HG02759 (cell line): Measurements from ENCODE around the gene BEND6.
A peak's percentile ranks its signal among the peaks of the same experiment; 100 is the strongest.
"Not testable (repeated sequence)": the region's sequence is repeated elsewhere in the genome, so short reads cannot be mapped to it uniquely, and the experiment has no call there.

Source experiments
- ATAC-seq: cut with Tn5 transposase; IDR thresholded peaks from one replicate; pipeline ENCODE4 v1.9.1; 2021; ENCODE audit warnings: mild to moderate bottlenecking, moderate library complexity; ENCODE audit not compliant: unreplicated experiment

BEND6 gene

DNA sequence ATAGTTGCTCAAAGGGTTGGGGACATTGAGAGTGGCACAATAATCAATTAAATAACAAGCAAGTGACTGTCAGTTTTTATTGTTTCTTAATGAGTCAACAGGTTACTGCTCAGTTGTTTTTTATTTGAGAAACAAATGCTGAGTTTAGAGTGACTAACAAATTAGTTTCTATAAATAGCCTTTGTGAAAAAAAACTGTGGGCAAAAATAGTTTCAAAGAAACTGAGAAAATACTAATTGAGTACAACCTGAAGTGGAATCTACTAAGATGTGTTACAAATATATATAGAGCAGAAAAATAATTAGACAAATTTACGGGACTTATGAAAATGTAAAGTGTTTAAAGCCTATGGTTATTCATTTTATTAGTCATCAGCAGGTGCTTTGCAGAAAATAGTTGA is 22.3 kb downstream of the BEND6 start:
- ATAC-seq, result no peak

- ATAC-seq, result no peak
These were observed 23.6 kb downstream of the BEND6 start for GRCh38 chr6:56978530-56978929.

DNA sequence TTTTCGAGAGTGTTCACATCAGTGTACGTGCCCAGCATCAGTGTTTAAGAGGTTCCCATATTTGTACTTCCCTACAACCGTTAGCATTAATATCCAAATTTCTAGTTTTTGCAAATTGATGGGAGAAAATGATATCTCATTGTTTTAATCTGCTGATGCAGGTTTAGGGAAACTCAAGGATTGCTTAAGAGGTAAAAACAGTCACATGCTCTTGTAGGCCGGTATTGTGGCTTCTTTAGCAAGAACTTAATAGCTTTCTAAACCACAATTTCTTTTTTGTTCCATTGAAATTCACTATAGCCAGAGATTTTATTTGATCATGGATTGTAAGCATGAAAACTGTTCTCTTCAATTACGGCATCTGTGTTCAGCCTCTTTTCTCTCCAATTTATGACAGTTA is 29.5 kb downstream of the BEND6 start:
- no peak for ATAC-seq

DNA sequence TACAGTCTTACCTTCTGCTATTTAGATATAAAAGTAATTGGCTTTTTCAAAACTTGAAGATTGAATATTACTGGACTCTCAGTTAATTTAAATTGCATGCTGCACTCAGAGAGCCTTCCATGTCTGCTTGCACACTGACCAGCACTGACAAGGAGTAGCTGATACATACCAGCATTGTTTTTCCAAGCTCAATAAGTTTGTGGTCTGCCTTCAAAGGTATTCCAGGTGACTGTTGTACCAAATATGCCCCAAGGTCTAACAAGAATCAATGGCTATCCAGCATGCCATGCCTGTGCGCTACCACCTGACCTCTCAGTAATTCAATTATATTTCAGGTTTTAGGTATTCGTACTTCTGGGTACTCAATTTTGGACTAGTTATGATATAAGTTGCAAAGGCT is 30.0 kb downstream of the BEND6 start:
- no peak for ATAC-seq

DNA sequence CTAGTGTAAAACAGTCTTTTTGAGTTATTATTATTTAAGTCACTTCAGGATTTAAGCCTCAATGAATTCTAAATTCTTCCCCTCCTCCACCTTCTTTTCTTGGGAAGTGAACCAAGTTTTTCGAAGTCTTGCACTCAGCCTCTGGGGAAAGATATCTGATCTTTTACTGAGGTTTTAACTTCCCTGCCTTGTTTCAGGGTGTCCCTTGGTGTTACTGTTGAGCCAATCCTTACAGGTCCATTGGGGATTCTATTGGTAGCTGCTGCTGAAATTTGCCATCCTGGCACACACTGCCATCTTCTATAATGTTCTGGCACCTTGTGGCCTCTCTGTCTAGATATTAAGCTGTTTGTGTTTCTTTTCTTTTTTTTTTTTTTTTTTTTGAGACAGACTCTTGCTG is 31.7 kb downstream of the BEND6 start:
- ATAC-seq, result no peak

DNA sequence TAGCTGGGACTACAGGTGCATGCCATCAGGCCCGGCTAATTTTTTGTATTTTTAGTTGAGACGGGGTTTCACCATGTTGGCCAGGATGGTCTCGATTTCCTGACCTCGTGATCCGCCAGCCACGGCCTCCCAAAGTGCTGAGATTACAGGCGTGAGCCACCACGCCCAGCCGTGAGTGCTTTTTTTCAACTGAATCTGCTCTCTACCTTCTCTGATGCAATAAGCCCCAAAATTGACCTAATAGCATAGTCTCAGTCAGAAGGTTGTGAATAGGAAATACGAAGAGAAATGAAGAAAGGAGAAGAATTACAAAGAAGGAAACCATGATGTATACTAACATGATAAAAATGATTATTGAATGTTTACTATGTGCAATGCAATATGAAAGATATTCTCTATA is 33.2 kb downstream of the BEND6 start:
- ATAC-seq, result no peak

DNA sequence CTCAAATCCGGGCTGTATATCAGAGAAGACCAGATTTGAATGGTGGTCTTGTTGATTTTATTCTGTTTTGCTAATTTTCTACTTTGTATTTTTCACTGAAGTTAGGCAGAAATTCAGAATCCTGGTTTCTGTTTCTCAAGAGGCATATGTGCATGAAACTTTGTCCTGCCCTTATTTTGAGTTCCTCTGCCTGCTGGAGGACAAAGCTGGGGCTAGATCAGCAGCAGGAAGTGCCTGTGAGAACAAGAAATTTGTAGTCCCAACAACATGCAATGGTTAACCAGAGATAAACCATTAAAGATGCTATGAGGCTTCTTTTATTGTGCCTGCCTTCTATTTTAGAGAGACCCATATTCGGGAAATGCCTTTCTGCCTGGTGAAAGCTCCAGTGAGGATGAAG is 37.1 kb downstream of the BEND6 start:
- ATAC-seq, result no peak

DNA sequence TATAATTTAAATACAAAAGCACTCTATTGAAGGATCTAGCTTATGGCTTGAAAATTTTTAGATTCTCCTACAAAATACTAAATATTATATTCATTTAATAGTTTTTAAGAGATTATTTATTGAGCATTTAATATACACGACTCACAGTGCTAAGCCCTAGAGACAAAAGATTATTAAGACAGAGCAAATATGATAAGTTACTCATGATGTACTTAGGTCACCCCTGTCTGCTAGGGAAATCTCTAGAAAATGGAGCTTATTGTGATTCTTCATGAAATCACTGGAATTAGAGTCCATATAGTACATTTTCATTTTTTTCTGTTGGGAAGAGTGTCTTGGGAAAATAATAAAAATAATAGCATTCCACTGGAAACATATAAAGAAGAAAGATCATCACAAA is 37.8 kb downstream of the BEND6 start:
- ATAC-seq, result no peak

DNA sequence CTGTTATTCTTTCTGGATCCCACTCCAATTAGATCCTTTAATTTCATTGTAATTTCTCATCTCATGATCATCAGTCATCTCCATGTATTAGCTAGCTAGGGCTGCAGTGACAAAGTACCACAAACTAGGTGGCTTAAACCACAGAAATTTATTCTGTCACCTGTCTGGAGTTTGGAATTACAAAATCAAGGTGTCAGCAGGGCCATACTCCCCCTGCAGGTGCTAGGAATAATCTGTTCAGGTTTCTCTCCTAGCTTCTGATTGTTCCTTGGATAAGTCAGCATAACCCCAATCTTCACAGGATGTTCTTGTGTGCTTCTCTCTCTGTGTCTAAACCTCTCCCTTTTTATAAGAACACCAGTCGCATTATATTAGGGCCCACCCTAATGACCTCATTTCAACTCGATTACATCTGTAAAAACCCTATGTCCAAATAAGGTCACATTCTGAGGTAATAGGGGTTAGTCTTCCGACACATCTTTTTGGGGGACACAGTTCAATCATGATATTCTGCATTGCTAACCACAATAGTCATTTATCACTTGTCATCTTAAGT is 40.5 kb downstream of the BEND6 start:
- no peak for ATAC-seq

GRCh38 chr6:56996401-56996800 is 41.5 kb downstream of the BEND6 start:
- no peak for ATAC-seq

DNA sequence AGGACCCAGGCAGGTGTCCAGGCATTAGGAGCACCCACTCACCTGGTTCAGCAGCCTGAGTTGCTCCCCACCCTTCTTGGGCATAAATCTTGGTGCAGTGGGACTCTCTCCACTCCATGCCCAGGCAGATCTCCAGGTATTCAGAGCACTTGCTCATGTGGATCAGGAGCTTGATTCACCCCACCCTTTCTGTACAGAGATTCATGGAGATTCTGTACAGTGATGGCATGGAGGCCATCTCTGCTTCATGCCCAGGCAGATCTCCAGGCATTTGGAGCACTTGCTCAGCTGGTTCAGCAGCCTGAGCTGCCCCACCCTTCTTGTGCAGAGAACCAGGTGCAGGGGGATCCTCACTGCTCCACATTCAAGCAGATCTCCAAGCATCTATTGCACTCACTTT is 44.1 kb downstream of the BEND6 start:
- ATAC-seq, result no peak

DNA sequence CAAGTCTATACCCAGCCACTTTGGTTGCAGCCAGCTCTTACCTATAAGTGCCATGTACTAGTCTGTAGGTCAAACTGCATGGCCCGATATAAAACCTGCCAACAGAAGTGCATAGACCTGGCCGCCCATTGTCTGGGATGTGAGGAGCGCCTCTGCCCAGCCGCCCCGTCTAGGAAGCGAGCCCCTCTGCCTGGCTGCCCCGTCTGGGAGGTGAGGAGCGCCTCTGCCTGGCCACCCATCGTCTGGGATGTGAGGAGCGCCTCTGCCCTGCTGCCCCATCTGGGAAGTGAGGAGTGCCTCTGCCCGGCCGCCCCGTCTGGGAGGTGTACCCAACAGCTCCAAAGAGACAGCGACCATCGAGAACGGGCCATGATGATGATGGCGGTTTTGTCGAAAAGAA is 44.8 kb downstream of the BEND6 start:
- ATAC-seq, result not testable (repeated sequence)

DNA sequence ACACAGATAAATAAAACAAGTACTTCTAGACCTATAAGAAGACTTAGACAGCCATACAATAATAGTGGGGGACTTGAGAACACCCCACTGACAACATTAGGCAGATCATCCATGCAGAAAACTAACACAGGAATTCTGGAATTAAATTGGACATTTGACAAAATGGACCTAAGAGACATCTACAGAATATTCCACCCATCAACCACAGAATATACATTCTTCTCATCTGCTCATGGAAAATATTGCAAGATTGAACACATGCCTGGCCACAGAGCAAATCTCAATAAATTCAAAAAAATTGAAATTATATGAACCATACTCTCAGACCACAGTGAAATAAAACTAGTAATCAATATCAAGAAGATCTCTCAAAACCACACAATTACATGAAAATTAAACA is 47.3 kb downstream of the BEND6 start:
- no peak for ATAC-seq

- no peak for ATAC-seq
These were observed 49.4 kb downstream of the BEND6 start for GRCh38 chr6:57004292-57004691.

- ATAC-seq, result no peak
These were observed 51.2 kb downstream of the BEND6 start for GRCh38 chr6:57006101-57006500.

- ATAC-seq, result not testable (repeated sequence)
These were observed 53.2 kb downstream of the BEND6 start for GRCh38 chr6:57008069-57008468.

DNA sequence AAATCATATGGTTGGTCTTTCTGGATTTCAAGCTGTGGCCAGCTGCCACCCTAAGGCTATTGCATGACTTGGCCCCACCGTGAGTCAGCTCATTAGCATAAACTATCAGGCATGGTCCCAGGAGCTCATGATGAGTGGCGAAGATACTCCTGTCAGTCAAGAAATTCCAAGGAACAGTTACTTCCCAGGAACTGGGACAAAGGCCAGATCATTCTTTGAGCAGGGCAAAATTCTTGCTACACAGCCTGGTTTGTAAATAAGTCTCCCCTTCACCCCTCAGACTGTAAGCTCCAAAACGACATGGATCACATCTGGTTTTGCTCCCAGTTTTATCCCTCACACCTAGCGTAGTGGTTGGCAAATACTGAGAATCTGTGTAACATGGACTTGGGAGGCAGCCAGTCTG is 58.6 kb downstream of the BEND6 start:
- ATAC-seq, result no peak

- ATAC-seq, result no peak
These were observed 62.2 kb downstream of the BEND6 start for GRCh38 chr6:57017069-57017468.

- ATAC-seq, result no peak
These were observed 62.9 kb downstream of the BEND6 start for GRCh38 chr6:57017841-57018240.

GRCh38 chr6:57019434-57019833 is 64.5 kb downstream of the BEND6 start:
- ATAC-seq, result no peak

DNA sequence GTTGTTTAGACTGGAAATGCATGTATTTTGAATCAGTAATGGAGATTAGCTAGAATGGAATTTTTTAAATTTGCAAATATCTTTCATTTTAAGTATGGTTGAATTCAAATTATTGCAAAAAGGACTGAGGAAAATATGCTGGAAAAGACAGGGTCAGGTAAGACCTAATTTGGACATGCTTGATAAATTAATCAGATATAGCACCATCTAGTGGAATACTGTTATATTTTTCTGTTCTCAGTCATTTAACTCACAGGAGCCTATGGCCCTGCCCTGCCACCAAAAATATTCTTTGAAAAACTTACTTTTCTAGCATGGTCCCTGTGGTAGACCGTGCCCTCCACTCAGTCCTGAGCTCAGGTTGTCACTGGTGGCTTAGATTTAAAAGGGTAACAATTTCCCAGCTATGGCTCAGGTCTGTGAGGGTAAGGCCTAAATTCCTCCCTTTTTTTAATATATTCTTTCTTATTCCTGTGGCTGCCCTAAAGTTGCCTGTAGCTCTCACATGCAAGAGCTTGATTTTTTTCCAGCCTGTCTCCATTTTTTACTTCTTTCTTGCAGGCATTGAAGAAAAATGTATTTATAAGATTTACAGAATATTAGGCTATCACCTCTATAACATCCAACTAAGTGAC is 66.3 kb downstream of the BEND6 start:
- ATAC-seq, result peak; percentile 69

DNA sequence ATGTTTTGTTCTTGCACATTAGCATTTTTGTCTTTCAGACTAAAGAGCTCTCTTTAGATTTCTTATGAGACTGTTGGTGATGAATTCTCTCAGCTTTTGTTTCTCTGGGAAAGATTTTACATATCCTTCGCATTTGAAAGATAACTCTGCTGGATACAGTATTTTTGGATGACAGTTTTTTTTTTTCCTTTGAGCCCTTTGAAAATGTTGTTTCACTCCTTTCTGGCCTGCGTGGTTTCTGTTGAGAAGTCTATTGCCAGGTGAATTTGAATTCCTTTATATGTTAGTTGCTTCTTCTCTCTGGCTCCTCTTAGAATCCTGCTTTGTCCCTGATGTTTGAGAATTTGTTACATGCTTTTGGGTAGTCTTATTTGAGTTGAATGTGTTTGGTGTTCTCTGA is 69.4 kb downstream of the BEND6 start:
- ATAC-seq, result no peak

DNA sequence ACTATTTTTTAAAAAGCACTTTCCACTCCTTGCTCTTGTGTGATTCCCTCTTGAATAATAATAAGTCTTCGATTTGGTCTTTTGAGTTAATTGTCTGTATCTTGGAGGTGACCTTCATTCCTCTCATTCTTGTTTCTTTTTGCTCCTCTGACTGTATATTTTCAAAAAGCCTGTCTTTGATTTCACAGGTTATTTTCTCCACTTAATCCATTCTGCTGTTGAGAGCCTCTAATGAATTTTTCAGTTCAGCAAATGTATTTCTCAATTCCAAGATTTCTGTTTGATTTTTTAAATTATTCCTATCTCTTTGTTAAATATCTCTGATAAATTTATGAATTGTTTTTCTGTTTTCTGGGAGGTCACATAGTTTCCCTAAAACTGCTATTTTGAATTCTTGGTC is 69.9 kb downstream of the BEND6 start:
- no peak for ATAC-seq
